ENCODE measurements around the gene CELF4.

Gene CELF4

DNA sequence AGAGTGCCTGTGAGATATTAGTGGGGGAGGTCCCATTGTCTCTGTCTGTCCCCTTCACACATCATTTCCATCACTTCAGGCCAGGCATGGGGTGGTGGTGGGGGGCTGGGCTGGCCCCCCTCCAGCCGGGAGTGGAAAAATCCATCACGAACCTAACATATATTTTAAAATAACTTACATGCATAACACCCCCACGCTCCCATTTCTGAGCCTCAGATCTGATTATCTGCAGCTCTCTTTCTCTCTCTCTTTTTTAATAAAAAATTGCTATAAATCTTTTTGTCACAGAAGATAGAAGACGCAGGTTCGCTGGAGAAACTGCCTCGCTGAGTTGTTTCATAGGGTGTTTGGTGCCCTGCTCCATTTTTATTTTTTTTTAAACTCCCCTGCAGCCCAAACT is 159.8 kb downstream of the CELF4 start:
- no peak for DNase-seq

DNA sequence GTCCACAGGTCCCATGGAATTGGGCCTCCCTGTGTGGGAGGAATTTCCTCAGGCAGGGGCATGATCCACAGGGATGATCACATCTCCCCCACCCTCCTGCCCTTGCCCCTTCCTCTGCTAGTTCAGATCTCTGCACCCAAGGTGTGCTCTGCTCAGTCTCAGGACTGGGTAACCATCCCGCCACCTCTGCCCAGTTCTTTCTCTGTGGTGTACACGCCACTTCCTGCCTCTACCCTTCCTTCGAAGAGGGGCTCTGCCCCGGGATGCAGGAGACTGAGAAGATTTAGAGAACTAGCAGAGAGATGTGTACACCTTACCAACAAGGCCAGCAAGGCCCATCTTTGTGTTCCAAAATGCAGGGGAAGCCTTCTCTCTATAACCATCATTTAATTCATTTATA is 160.4 kb downstream of the CELF4 start:
- DNase-seq: no peak

- no peak for DNase-seq
Measured at GRCh38 chr18:37403788-37404187, 161.8 kb downstream of the CELF4 start.

GRCh38 chr18:37403100-37403781 is 162.4 kb downstream of the CELF4 start:
- DNase-seq: no peak

GRCh38 chr18:37402735-37403099 is 162.9 kb downstream of the CELF4 start:
- no peak for DNase-seq

GRCh38 chr18:37400802-37401201 is 164.8 kb downstream of the CELF4 start:
- DNase-seq: no peak

DNA sequence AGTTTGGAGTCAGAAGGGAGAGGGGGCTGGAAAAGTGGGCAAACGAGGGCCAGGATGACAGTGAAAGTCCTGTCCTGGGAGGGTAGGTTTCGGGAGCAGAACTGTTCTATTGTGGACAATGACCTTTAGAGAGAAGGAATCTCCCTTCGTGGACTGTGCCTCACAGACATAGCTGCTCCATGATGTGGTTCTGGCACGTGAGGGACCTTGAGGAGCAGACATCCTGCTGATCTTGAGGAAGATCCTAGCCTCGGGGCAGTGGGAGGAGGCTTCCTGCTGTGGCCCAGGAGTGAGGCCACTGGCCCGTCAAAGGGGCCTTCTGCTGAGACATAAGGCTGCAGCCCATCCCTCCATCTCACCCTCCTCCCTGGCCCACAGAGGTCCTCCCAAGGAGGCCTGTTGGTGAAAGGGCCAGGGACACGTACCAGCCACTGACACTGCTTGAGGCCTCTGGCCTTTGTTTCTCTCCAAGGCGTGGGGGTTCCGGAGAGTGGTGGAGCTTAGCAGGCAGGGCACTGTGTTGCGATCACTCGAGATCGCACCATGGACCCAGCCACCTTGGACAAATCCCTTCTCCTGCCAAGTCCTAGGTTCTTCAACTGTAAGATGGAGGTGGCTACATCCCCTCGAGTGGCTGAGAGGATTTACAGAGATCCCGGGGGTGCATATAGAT is 167.2 kb downstream of the CELF4 start:
- no peak for DNase-seq

GRCh38 chr18:37397814-37398213 is 167.8 kb downstream of the CELF4 start:
- no peak for DNase-seq

DNA sequence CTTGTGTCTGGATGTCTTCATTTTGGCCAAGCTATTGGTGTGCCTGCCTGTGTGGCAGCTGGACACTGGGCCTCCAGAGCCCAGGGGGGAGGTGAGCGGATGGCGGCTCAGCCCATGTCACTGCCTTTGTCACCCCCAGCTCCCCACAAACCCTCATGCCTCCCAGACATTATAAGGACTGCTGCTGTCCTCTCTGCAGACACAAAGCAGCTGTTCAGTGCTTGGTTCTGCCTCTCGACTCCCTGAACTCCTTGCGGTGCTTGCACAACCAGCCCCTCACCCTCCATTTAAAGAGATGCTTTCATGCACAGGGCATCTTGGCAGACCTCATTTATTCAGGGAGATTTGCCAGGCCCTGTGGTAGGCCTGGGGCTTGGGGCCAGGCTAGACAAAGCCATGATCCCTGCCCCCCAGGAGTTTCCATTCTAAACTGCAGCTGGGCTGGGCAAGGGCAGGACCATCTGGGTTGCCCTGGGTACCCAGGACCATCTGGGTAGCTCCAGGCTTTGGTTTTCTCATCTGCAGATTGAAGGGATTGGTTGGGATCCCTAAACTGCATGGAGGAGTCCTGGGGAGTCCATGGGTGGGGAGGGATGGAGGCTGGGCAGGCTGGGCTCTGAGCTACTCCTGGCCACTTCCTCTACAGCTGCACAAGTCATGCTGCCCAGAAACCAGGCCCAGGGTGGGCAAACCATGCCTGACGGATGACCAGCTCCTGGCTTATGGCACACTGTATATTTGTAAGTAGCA is 168.5 kb downstream of the CELF4 start:
- DNase-seq: no peak

- no peak for DNase-seq
Measured at GRCh38 chr18:37395631-37396030, 170.0 kb downstream of the CELF4 start.

GRCh38 chr18:37395138-37395537 is 170.5 kb downstream of the CELF4 start:
- DNase-seq: no peak

- DNase-seq: no peak
Measured at GRCh38 chr18:37394610-37394965, 171.0 kb downstream of the CELF4 start.

- DNase-seq: no peak
Measured at GRCh38 chr18:37393945-37394609, 171.5 kb downstream of the CELF4 start.

- no peak for DNase-seq
Measured at GRCh38 chr18:37393221-37393827, 172.3 kb downstream of the CELF4 start.

GRCh38 chr18:37392648-37393047 is 172.9 kb downstream of the CELF4 start:
- no peak for DNase-seq

GRCh38 chr18:37391698-37392548 is 173.7 kb downstream of the CELF4 start:
- DNase-seq: no peak

- DNase-seq: no peak
Measured at GRCh38 chr18:37391156-37391555, 174.4 kb downstream of the CELF4 start.

- no peak for DNase-seq
Measured at GRCh38 chr18:37390687-37391086, 174.9 kb downstream of the CELF4 start.

DNA sequence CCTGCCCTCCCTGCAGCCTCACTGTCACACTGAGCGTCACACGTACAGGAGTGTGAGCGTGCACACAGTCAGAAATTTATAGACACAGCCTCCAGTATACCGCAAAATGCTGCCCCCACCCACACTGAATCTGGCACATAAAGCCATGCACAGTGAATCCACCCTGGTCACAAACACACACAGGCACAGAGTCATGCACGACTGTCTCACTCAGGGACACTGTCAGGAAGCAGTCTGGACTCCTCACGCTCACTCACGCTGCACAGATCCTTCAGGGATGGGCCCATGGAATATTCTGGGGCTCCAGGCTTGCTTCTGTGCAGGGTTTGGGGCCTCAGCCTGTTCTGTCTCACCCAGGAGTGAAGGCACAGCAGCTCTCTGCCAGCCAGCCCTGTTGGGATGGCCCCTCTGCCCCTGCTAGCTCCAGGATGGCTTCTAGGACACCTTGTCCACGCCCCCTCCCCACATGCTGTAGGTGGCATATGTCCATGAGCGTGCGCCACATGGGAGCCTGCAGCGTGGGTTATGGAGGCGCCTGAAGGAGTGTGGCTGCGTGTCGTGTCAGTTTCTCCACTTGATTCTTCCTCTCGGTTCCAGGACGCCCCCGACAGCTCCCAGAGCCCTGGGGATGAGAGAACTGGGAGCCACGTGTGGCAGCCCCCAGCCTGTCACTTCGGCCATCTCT is 175.8 kb downstream of the CELF4 start:
- DNase-seq: no peak

DNA sequence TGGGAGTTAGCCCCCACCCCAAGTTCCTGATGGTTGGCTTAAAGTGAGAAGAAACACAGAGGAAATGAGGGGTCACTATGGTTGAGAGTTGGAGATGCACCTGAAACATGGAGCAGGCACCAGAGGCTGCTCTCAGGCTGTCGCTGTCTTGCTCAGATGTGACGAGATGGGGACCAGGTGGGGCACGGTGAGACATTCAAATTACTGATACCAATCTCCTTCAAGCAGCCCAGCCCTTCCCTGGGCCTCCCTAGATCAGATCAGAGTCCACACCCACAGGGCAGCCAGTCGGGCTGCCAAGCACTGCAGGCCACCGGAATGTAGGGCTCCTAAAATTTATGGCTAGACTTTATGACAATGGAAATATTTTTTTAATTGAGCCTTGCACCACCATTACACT is 176.6 kb downstream of the CELF4 start:
- no peak for DNase-seq

DNA sequence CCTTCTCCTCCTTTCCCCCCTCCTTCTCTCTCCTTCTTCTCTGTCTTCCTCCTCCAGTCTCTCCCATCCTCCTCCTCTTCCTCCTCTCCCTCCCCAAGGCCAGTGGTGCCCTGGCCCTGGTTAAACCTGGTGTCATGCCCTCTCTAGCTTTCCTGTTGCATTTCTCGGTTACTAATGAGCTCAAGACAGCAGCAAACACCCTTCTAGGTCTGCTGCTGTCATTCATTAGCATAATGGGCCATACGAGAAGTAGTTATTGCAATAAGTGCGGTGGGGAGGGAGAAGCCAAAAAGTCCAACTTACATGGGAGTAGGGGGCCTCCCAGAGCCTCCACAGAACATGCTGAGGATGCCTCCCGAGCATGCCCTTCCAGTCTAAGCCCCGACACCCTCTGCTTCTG is 177.2 kb downstream of the CELF4 start:
- no peak for DNase-seq

All from activated T-cell treated with anti-CD3 and anti-CD28 coated beads, Interleukin-2, amount 50 U/mL, for 1 hour (primary cell).